GM19397 (cell line): ENCODE measurements around the gene AGBL1.

Experiments used
- ATAC-seq: cut with Tn5 transposase; IDR thresholded peaks from one replicate; pipeline ENCODE4 v1.9.1; 2021; ENCODE audit warnings: mild to moderate bottlenecking, moderate library complexity; ENCODE audit not compliant: unreplicated experiment

AGBL1 gene

DNA sequence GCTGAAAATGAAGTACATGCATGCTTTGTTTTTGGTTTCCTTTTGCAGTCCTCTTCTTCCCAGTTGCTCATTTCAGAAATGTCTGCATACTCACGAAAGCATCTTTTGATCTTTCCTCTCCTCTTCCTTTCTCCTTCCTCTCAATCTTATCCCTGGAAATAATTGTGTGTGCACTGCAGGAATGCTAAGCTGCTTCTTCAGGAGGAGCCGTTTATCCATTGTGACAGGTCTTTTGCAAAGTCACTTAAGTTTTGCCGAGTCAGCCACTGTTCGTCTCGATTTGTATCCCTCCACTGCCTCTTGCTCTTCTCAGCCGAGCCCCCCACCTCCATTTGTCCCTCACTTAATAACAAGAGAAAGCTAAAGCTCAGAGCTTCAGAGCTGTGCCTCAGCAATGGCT is 597.6 kb downstream of the AGBL1 start:
- no peak for ATAC-seq

- no peak for ATAC-seq
Observed at GRCh38 chr15:86685263-86685662, 605.6 kb downstream of the AGBL1 start.

GRCh38 chr15:86689006-86689405 is 609.3 kb downstream of the AGBL1 start:
- no peak for ATAC-seq

GRCh38 chr15:86690566-86690965 is 610.9 kb downstream of the AGBL1 start:
- ATAC-seq: no peak

GRCh38 chr15:86691091-86691663 is 611.5 kb downstream of the AGBL1 start:
- no peak for ATAC-seq

- no peak for ATAC-seq
Observed at GRCh38 chr15:86700864-86701610, 621.4 kb downstream of the AGBL1 start.

GRCh38 chr15:86701611-86701963 is 621.9 kb downstream of the AGBL1 start:
- no peak for ATAC-seq

DNA sequence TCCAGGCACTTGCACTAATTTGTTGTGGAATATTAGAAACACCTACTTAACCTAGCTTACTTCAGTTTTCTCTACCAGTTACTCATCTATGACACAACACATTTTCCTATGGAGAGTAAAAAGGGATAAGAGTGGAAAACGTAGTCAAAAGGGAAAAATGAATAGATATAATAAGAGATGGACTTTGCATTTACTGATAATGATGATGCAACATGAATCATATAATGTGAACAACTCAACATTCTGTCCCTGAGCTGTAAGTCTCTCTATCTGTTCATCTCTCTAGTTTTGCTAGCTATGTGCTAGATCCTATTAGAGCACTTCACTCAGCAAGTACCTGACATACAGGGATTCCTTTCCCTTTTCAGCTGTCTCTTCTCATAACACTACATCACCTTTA is 627.1 kb downstream of the AGBL1 start:
- no peak for ATAC-seq

GRCh38 chr15:86711476-86711875 is 631.8 kb downstream of the AGBL1 start:
- no peak for ATAC-seq

DNA sequence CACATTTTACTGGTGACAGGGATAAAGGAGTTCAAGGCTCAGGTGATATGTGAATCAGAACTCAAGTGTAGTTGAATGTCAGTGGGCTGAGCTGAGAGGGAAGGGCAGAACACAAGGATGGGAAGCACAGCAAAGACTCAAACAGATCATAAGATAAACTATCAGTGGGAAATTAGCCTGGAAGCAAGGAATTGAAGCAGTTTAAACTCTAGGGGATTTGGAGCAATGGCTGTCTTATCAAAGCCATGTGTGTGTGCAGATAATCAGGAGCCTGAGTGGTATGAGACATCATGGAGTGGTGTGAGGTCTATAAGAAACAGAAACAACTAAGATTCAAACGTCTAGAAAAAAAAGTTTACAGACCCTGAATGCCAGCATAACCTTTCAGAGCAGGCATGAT is 634.6 kb downstream of the AGBL1 start:
- ATAC-seq: no peak

DNA sequence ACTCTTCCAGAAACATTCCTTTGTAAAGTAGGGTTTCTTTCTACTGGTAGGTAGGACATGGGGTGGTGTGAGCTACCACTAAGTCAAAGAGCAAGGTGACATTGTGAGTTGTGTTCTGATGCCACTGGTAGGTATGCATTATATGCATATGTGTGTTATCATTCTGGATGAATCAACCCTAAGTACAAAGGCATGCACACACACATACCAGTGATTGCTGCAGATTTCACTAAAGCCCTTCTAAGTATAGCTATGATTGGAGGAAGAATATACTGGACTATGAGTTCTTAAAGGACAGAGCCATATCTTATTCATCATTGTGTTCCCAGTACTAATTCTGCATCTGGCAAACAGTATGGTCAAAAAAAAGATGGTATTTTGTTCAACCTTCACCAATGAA is 646.0 kb downstream of the AGBL1 start:
- ATAC-seq: no peak

DNA sequence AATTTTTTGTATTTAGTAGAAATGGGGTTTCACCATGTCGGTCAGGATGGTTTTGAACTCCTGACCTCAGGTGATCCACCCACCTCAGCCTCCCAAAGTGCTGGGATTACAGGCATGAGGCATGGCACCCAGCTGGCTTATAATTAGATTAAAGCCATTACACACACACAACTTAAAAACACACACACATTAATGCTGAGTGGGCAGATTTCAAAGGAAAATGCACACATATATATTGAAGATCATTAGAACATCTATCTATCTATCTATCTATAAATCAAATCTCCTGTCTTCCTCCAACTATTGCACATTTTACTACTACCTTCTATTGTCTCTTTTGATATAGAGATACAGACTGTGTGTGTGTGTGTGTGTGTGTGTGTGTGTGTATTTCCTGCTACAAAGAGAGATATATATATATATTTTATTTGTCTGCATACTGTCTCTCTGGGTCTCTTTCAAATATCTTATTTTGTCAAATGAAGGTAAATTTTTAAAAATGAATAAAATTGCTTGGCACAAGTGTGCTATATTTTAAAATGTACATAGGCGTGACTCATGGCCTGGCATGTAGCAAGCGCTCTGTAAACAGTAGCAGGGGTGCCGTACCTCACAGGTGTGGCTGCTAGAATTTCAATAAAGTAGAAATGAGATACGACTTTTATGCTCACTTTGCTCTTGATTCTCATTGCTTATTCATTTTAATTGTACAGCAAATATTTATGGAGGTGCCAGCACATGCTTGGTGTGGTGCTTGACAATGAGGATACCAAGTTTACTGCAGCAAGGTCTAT is 655.8 kb downstream of the AGBL1 start:
- no peak for ATAC-seq

- no peak for ATAC-seq
Observed at GRCh38 chr15:86741917-86742316, 662.2 kb downstream of the AGBL1 start.

- ATAC-seq: no peak
Observed at GRCh38 chr15:86743283-86743903, 663.7 kb downstream of the AGBL1 start.

- no peak for ATAC-seq
Observed at GRCh38 chr15:86744198-86744780, 664.6 kb downstream of the AGBL1 start.

GRCh38 chr15:86751116-86751515 is 671.4 kb downstream of the AGBL1 start:
- ATAC-seq: no peak

GRCh38 chr15:86754846-86755245 is 675.2 kb downstream of the AGBL1 start:
- ATAC-seq: no peak

DNA sequence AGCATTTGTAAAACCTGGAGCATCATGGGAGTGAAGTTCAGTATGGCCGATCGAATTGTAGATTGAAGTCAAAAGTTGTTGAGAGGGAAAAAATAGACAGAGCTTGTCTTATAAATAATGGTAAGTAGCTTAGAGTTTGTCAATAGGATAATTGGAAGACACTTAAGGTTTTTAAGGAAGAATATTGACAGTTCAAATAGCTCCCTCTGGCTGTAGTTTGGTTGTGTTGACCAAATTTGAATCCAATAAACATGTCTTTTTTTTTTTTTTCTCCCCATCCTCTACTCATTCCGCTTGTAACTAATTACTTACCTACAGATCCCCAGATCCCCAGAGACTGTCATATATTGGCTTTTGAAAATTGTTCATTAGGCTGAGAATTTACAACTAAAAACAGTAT is 677.0 kb downstream of the AGBL1 start:
- ATAC-seq: no peak

GRCh38 chr15:86759800-86760523 is 680.3 kb downstream of the AGBL1 start:
- no peak for ATAC-seq

GRCh38 chr15:86762874-86763273 is 683.2 kb downstream of the AGBL1 start:
- ATAC-seq: no peak

DNA sequence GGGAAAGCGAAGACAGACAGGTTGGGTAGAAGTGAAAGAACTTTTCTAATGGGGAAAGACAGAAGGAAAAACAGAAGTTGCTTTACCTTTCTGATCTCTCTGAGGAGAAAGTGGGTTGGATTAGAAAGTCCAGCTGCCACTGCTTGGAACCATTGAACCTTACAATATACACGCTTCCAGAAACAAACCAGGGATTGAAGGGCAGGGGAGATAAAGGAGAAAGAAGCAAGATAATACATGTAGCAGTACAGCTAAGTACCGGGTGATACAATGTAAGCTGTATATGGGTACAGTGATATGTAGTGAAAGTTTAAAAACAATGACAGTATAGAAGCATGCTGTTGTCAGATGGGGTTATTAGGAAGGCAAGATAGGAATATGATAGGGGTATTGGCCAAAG is 684.4 kb downstream of the AGBL1 start:
- no peak for ATAC-seq
